H9 (cell line): Measurements from ENCODE around the gene DDX51. TPM values are rescaled to one million over a fixed set of nuclear protein-coding genes. Genes with fewer than 3 reads are reported as not detected.

Experiments
- DNase-seq: peaks from one replicate; pipeline ENCODE4 v3.0.0-alpha.2; 2017
- H2AFZ ChIP-seq: one replicate; pipeline ENCODE4 v1.6.1; 2013; ENCODE audit warnings: mild to moderate bottlenecking, low read length, control low read depth, moderate library complexity
- H2AK5ac ChIP-seq: 2 replicates; pipeline ENCODE4 v1.6.1; 2013; ENCODE audit warnings: low read length, control low read depth, mixed read lengths; ENCODE audit not compliant: insufficient read length
- H2BK120ac ChIP-seq: one replicate; pipeline ENCODE4 v1.6.1; 2013; ENCODE audit warnings: low read depth, mild to moderate bottlenecking, low read length, control low read depth, inconsistent platforms; ENCODE audit not compliant: poor library complexity, severe bottlenecking
- H2BK12ac ChIP-seq: 2 replicates; pipeline ENCODE4 v1.6.1; 2013; ENCODE audit warnings: low read length, control low read depth, mixed read lengths, low read depth; ENCODE audit not compliant: insufficient read length
- H2BK15ac ChIP-seq: 2 replicates; pipeline ENCODE4 v1.6.1; 2013; ENCODE audit warnings: low read depth, low read length, control low read depth
- H2BK20ac ChIP-seq: one replicate; pipeline ENCODE4 v1.6.1; 2013; ENCODE audit warnings: low read depth, mild to moderate bottlenecking, low read length, control low read depth, inconsistent platforms; ENCODE audit not compliant: poor library complexity, severe bottlenecking
- H2BK5ac ChIP-seq: 2 replicates; pipeline ENCODE4 v1.6.1; 2013; ENCODE audit warnings: low read length, control low read depth, mixed read lengths; ENCODE audit not compliant: insufficient read length
- H3K14ac ChIP-seq: 2 replicates; pipeline ENCODE4 v1.6.1; 2013; ENCODE audit warnings: low read length, control low read depth; ENCODE audit not compliant: insufficient read depth
- H3K18ac ChIP-seq: 2 replicates; pipeline ENCODE4 v1.6.1; 2013; ENCODE audit warnings: low read depth, mild to moderate bottlenecking, mixed read lengths, low read length, control low read depth; ENCODE audit not compliant: insufficient read length
- H3K23ac ChIP-seq: 2 replicates; pipeline ENCODE4 v1.6.1; 2013; ENCODE audit warnings: low read length, control low read depth, mixed read lengths, low read depth; ENCODE audit not compliant: insufficient read length
- H3K23me2 ChIP-seq: 2 replicates; pipeline ENCODE4 v1.6.1; 2013; ENCODE audit warnings: low read depth, mild to moderate bottlenecking, mixed read lengths, low read length, control low read depth; ENCODE audit not compliant: insufficient read length, poor library complexity, severe bottlenecking
- H3K27ac ChIP-seq: 2 replicates; pipeline ENCODE4 v1.5.1; 2013; ENCODE audit warnings: low read length, control low read depth, mixed read lengths, low read depth; ENCODE audit not compliant: insufficient read length
- H3K27me3 ChIP-seq: 2 replicates; pipeline ENCODE4 v1.6.1; 2013; ENCODE audit warnings: low read length, control low read depth, inconsistent platforms; ENCODE audit not compliant: insufficient read depth
- H3K4ac ChIP-seq: 2 replicates; pipeline ENCODE4 v1.6.1; 2013; ENCODE audit warnings: low read depth, mild to moderate bottlenecking, control low read depth, inconsistent platforms, low read length, moderate library complexity
- H3K4me1 ChIP-seq: 2 replicates; pipeline ENCODE4 v1.6.1; 2013; ENCODE audit warnings: low read length, control low read depth, inconsistent platforms; ENCODE audit not compliant: insufficient read depth
- H3K4me2 ChIP-seq: 2 replicates; pipeline ENCODE4 v1.6.1; 2013; ENCODE audit warnings: low read length, control low read depth, mixed read lengths; ENCODE audit not compliant: insufficient read length, insufficient read depth
- H3K56ac ChIP-seq: 2 replicates; pipeline ENCODE4 v1.6.1; 2013; ENCODE audit warnings: low read depth, mild to moderate bottlenecking, mixed read lengths, low read length, control low read depth; ENCODE audit not compliant: insufficient read length
- H3K79me1 ChIP-seq: 2 replicates; pipeline ENCODE4 v1.6.1; 2013; ENCODE audit warnings: low read depth, mild to moderate bottlenecking, moderate library complexity, low read length, control low read depth, inconsistent platforms; ENCODE audit not compliant: insufficient read depth, poor library complexity, severe bottlenecking
- H3K79me2 ChIP-seq: 2 replicates; pipeline ENCODE4 v1.6.1; 2013; ENCODE audit warnings: low read length, control low read depth, inconsistent platforms; ENCODE audit not compliant: insufficient read depth
- H3K9ac ChIP-seq: 2 replicates; pipeline ENCODE4 v1.6.1; 2013; ENCODE audit warnings: low read length, control low read depth, mixed read lengths; ENCODE audit not compliant: insufficient read length; ENCODE audit errors: extremely low read depth
- H3K9me3 ChIP-seq: one replicate; pipeline ENCODE4 v1.6.1; 2013; ENCODE audit warnings: low read depth, low read length, inconsistent platforms; ENCODE audit not compliant: control insufficient read depth
- H3T11ph ChIP-seq: one replicate; pipeline ENCODE4 v1.6.1; 2013; ENCODE audit warnings: mild to moderate bottlenecking, low read length, control low read depth, inconsistent platforms
- H4K20me1 ChIP-seq: one replicate; pipeline ENCODE4 v1.6.1; 2013; ENCODE audit not compliant: control insufficient read depth, insufficient read length, insufficient read depth
- H4K5ac ChIP-seq: 2 replicates; pipeline ENCODE4 v1.6.1; 2013; ENCODE audit warnings: low read depth, mild to moderate bottlenecking, mixed read lengths, low read length, control low read depth; ENCODE audit not compliant: insufficient read length
- H4K8ac ChIP-seq: replicated peaks from 2 replicates; pipeline ENCODE4 v1.6.1; 2013; ENCODE audit warnings: low read length, control low read depth, mixed read lengths, low read depth; ENCODE audit not compliant: insufficient read length
- H4K91ac ChIP-seq: 2 replicates; pipeline ENCODE4 v1.6.1; 2013; ENCODE audit warnings: low read depth, mild to moderate bottlenecking, moderate library complexity, mixed read lengths, low read length, control low read depth; ENCODE audit not compliant: insufficient read length
- H3K27ac Mint-ChIP-seq, 3 experiments: 2 replicates in 2 of 3; 3 replicates in 1 of 3; pipeline ENCODE4 v1.8.0; 2020 to 2021; ENCODE audit warnings: mixed read lengths in 3 of 3, mild to moderate bottlenecking in 1 of 3, moderate library complexity in 1 of 3
- H3K27me3 Mint-ChIP-seq: 2 replicates; pipeline ENCODE4 v1.8.0; 2021; ENCODE audit warnings: low read depth, mild to moderate bottlenecking, moderate library complexity, mixed read lengths
- H3K36me3 Mint-ChIP-seq, 3 experiments: 2 replicates in 2 of 3; 3 replicates in 1 of 3; pipeline ENCODE4 v1.8.0; 2020 to 2021; ENCODE audit warnings: low read depth in 3 of 3, mixed read lengths in 3 of 3; ENCODE audit not compliant: insufficient read depth in 1 of 3
- H3K4me1 Mint-ChIP-seq, 2 experiments: 2 replicates each; pipeline ENCODE4 v1.8.0; 2020; ENCODE audit warnings: mixed read lengths in 2 of 2
- H3K4me3 Mint-ChIP-seq, 2 experiments: 2 replicates in 1 of 2; 3 replicates in 1 of 2; pipeline ENCODE4 v1.8.0; 2020 to 2021; ENCODE audit warnings: mild to moderate bottlenecking in 2 of 2, mixed read lengths in 2 of 2, moderate library complexity in 1 of 2
- H3K9me3 Mint-ChIP-seq, 2 experiments: 2 replicates in 1 of 2; 3 replicates in 1 of 2; pipeline ENCODE4 v1.8.0; 2020; ENCODE audit warnings: mild to moderate bottlenecking in 2 of 2, mixed read lengths in 2 of 2, moderate library complexity in 1 of 2
- WGBS: extraction: QIAGEN DNeasy Blood & Tissue Kit; methylation state at CpG from one replicate; pipeline ENCODE4 v1.1.7; 2013; ENCODE audit warnings: missing lambda C conversion rate, low lambda C conversion rate, mixed read lengths; ENCODE audit not compliant: insufficient read length; ENCODE audit errors: extremely low coverage; 5-methylcytosine and 5-hydroxymethylcytosine counted together
- total RNA-seq: library from RNA; stranded (reverse); gene quantifications from 2 replicates; pipeline ENCODE4 v1.2.1, GENCODE V29; 2021
- TF ChIP-seq, protein P1 (sequence below): fragments of 200-600 bp; sonication (generic); conservative IDR thresholded peaks from 3 replicates; pipeline ENCODE4 v1.8.0; 2021; ENCODE audit warnings: antibody characterized with exemption, mild to moderate bottlenecking

The DDX51 gene
- total RNA-seq, 1 experiment from 2014 or later = 37.9 TPM

DNA sequence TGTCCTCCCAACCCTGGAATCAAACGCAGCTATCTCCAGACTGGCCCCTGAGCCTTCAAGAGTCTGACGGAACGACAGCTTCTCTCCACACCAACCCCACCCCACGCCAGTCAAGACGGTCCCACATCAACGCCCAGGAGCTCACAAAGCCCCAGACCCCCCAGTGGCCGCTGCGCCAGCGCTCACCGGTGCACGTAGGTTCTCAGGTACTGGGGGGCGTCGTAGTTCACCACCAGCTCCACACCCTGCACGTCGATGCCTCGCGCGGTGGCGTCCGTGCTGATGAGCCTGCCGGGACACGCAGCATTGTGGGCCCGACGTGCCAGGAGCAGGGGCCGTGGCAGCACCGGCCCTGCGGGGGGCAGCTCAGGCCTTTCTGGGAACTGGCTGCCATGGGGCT lies 4.2 kb downstream of the DDX51 start:
- Histone ChIP-seq H4K5ac (no peak overlapping the region), H2BK120ac (no peak overlapping the region), H2BK5ac (no peak overlapping the region), H2AK5ac (no peak overlapping the region), H3T11ph (no peak overlapping the region), H3K23me2 (peaks cover 5% of the 10 kb centered on the region), H2BK12ac (no peak overlapping the region), H4K91ac (no peak overlapping the region), H2BK20ac (no peak overlapping the region), H4K20me1 (no peaks in the 10 kb centered on the region), H3K14ac (no peak overlapping the region), H2BK15ac (no peak overlapping the region), H3K79me2 (peaks cover 4% of the 10 kb centered on the region; the same call in 1 of the 2 replicates), H4K8ac (no peak overlapping the region), H3K4me2 (no peak overlapping the region), H3K4ac (no peak overlapping the region), H3K4me1 (peaks cover under 1% of the 10 kb centered on the region; the same call in 1 of the 2 replicates), H3K9me3 (no peaks in the 10 kb centered on the region), H2AFZ (no peak overlapping the region), H3K56ac (no peak overlapping the region), H3K9ac (no peak overlapping the region), H3K27me3 (no peaks in the 10 kb centered on the region), H3K79me1 (peaks cover 8% of the 10 kb centered on the region), H3K23ac (no peak overlapping the region), H3K18ac (no peak overlapping the region), H3K27ac (no peak overlapping the region)
- Mint-ChIP-seq H3K27me3 (peaks cover 20% of the 10 kb centered on the region), H3K4me3 (peak overlapping the region in 1 of 2 experiments; percentile 58; a peak in 1 of 5 replicates), H3K4me1 (peaks cover 4 to 6% of the 10 kb centered on the region in 2 experiments), H3K27ac (no peak overlapping the region), H3K36me3 (peaks cover 24 to 45% (median 44%) of the 10 kb centered on the region in 3 experiments), H3K9me3 (peaks cover 2 to 3% of the 10 kb centered on the region in 2 experiments; a peak in 3 of 5 replicates)
- no CpG with 5 or more reads among the region's 27 CpGs for WGBS
- TF ChIP-seq, protein P1, sequence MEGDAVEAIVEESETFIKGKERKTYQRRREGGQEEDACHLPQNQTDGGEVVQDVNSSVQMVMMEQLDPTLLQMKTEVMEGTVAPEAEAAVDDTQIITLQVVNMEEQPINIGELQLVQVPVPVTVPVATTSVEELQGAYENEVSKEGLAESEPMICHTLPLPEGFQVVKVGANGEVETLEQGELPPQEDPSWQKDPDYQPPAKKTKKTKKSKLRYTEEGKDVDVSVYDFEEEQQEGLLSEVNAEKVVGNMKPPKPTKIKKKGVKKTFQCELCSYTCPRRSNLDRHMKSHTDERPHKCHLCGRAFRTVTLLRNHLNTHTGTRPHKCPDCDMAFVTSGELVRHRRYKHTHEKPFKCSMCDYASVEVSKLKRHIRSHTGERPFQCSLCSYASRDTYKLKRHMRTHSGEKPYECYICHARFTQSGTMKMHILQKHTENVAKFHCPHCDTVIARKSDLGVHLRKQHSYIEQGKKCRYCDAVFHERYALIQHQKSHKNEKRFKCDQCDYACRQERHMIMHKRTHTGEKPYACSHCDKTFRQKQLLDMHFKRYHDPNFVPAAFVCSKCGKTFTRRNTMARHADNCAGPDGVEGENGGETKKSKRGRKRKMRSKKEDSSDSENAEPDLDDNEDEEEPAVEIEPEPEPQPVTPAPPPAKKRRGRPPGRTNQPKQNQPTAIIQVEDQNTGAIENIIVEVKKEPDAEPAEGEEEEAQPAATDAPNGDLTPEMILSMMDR = no peak
- DNase-seq = no peak
